B cell (primary cell): ENCODE results near the gene EHD1. TPM values are rescaled to one million over a fixed set of nuclear protein-coding genes. Genes with fewer than 3 reads are reported as not detected.

Source experiments
- ATAC-seq: fragments of 200-7000 bp; cut with Tn5 transposase; one replicate; pipeline ENCODE4 v1.10.0; 2021; ENCODE audit warnings: low read depth, mild to moderate bottlenecking, moderate number of reproducible peaks, moderate library complexity
- CTCF ChIA-PET: fragments of 350-600 bp; sonication (Branson Sonifier 250); formaldehyde crosslinking; loops from one replicate; lab custom pipeline; 2021; ENCODE audit warnings: antibody characterized with exemption, inconsistent platforms; lab: Charles Lee
- POLR2A ChIA-PET: fragments of 350-600 bp; sonication (Branson Sonifier 250); formaldehyde crosslinking; loops from one replicate; lab custom pipeline; 2021; ENCODE audit warnings: antibody characterized with exemption; lab: Charles Lee
- DNase-seq: peaks from one replicate; pipeline ENCODE4 v3.0.0; 2013
- H2AFZ ChIP-seq: 2 replicates; pipeline ENCODE4 v1.6.1; 2012; ENCODE audit warnings: mild to moderate bottlenecking, low read depth, low read length; ENCODE audit not compliant: insufficient read depth, poor library complexity, severe bottlenecking
- H3K27ac ChIP-seq, 2 donors: 1 replicate in 1 of 2; 2 replicates in 1 of 2; pipeline ENCODE4 v1.5.1; 2012 to 2013; ENCODE audit warnings: low read length in 2 of 2, mild to moderate bottlenecking in 2 of 2, moderate library complexity in 1 of 2
- H3K27me3 ChIP-seq, 4 experiments: fragments of 200-600 bp in 1 of 4; sonication (generic) in 1 of 4; replicated peaks in 1 of 4; 1 replicate in 2 of 4; 2 replicates in 2 of 4; pipeline versions ENCODE4 v1.6.1 to v1.7.0; 2013 to 2016; ENCODE audit warnings: low read length in 3 of 4, mild to moderate bottlenecking in 2 of 4, mixed read lengths in 1 of 4, moderate library complexity in 1 of 4; ENCODE audit not compliant: insufficient read depth in 4 of 4, control insufficient read depth in 3 of 4; ENCODE audit errors: control extremely low read depth in 1 of 4
- H3K36me3 ChIP-seq, 2 experiments: replicated peaks in 1 of 2; 1 replicate in 1 of 2; 2 replicates in 1 of 2; pipeline versions ENCODE4 v1.6.1 to v1.7.1; 2013; ENCODE audit warnings: low read length in 1 of 2; ENCODE audit not compliant: insufficient read depth in 2 of 2, control insufficient read depth in 1 of 2; ENCODE audit errors: control extremely low read depth in 1 of 2, extremely low read depth in 1 of 2
- H3K4me1 ChIP-seq, 2 donors: fragments of 200-600 bp in 1 of 2; sonication (generic) in 1 of 2; 1 replicate in 1 of 2; 2 replicates in 1 of 2; pipeline versions ENCODE4 v1.5.1 to v1.6.1; 2013 to 2017; ENCODE audit warnings: low read length in 2 of 2; ENCODE audit not compliant: control insufficient read depth in 2 of 2, insufficient read depth in 2 of 2
- H3K4me2 ChIP-seq: replicated peaks from 2 replicates; pipeline ENCODE3; 2012; ENCODE audit warnings: mild to moderate bottlenecking, low read depth, low read length; ENCODE audit not compliant: poor library complexity, severe bottlenecking
- H3K4me3 ChIP-seq, 5 experiments: fragments of 200-600 bp in 1 of 5; sonication (generic) in 1 of 5; 1 replicate in 3 of 5; 2 replicates in 2 of 5; pipeline versions ENCODE4 v1.5.1 to v1.7.0; 2011 to 2016; ENCODE audit warnings: low read length in 4 of 5, mild to moderate bottlenecking in 4 of 5, low read depth in 2 of 5, control low read depth in 1 of 5, moderate library complexity in 1 of 5; ENCODE audit not compliant: insufficient read depth in 1 of 5; ENCODE audit errors: control extremely low read depth in 1 of 5, extremely low read depth in 1 of 5
- H3K79me2 ChIP-seq: fragments of 200-600 bp; sonication (generic); one replicate; pipeline ENCODE4 v1.6.0; 2016; ENCODE audit warnings: low read length; ENCODE audit not compliant: control insufficient read depth, insufficient read depth
- H3K9ac ChIP-seq: fragments of 200-600 bp; sonication (generic); 2 replicates; pipeline ENCODE4 v1.6.1; 2017; ENCODE audit warnings: mild to moderate bottlenecking, low read length, moderate library complexity
- H3K9me3 ChIP-seq, 3 donors: one replicate each; pipeline versions ENCODE4 v1.6.1 to v1.7.1; 2013; ENCODE audit warnings: low read length in 2 of 3; ENCODE audit not compliant: control insufficient read depth in 2 of 3, insufficient read depth in 1 of 3; ENCODE audit errors: control extremely low read depth in 1 of 3
- H4K20me1 ChIP-seq: 2 replicates; pipeline ENCODE4 v1.6.0; 2012; ENCODE audit warnings: mild to moderate bottlenecking, low read length; ENCODE audit not compliant: insufficient read depth, control insufficient read depth, poor library complexity, severe bottlenecking
- H3K27ac Mint-ChIP-seq: one replicate; pipeline ENCODE4 v1.8.0; 2021; ENCODE audit warnings: mixed read lengths
- H3K27me3 Mint-ChIP-seq: one replicate; pipeline ENCODE4 v1.8.0; 2021; ENCODE audit warnings: mixed read lengths
- H3K4me1 Mint-ChIP-seq: one replicate; pipeline ENCODE4 v1.8.0; 2021; ENCODE audit warnings: mixed read lengths
- H3K4me3 Mint-ChIP-seq: one replicate; pipeline ENCODE4 v1.8.0; 2021; ENCODE audit warnings: mixed read lengths
- H3K9me3 Mint-ChIP-seq: one replicate; pipeline ENCODE4 v1.8.0; 2022; ENCODE audit warnings: mixed read lengths; ENCODE audit not compliant: insufficient read depth
- EZH2 ChIP-seq: IDR thresholded peaks from 2 replicates; pipeline ENCODE4 v1.6.1; 2012; ENCODE audit warnings: borderline replicate concordance, low read depth, mild to moderate bottlenecking, moderate library complexity, low read length; ENCODE audit not compliant: insufficient read depth, poor library complexity, severe bottlenecking
- WGBS: methylation state at CpG from one replicate; pipeline ENCODE4 v1.1.5; 2013; ENCODE audit warnings: missing lambda C conversion rate; ENCODE audit not compliant: insufficient coverage; 5-methylcytosine and 5-hydroxymethylcytosine counted together
- intact Hi-C: fragments of 100-400 bp; cut with micrococcal nuclease; formaldehyde crosslinking; loops from one replicate; pipeline ENCODE4 v1.10.0; 2022
- polyA plus RNA-seq: library from polyadenylated mRNA; depleted of rRNA; stranded (reverse); fragments of >200 nt; gene quantifications from 2 replicates; pipeline ENCODE4 v1.2.3, GENCODE V29; 2012
- total RNA-seq, 2 donors: library from RNA; stranded (reverse); fragments of 120-200 nt in 1 of 2; gene quantifications; 1 replicate in 1 of 2; 2 replicates in 1 of 2; pipeline versions ENCODE4 v1.2.3 to v1.2.4, GENCODE V29; 2013 to 2022
- TF ChIP-seq, protein P1 (sequence below): fragments of 200-600 bp; IDR thresholded peaks from one replicate; pipeline ENCODE4 v1.8.0; 2022; ENCODE audit warnings: antibody characterized with exemption, mild to moderate bottlenecking

Gene EHD1
- total and polyA plus RNA-seq, 2 donors (not counting 1 experiment from before 2014, with no cell fraction given): 208 to 280 TPM

DNA sequence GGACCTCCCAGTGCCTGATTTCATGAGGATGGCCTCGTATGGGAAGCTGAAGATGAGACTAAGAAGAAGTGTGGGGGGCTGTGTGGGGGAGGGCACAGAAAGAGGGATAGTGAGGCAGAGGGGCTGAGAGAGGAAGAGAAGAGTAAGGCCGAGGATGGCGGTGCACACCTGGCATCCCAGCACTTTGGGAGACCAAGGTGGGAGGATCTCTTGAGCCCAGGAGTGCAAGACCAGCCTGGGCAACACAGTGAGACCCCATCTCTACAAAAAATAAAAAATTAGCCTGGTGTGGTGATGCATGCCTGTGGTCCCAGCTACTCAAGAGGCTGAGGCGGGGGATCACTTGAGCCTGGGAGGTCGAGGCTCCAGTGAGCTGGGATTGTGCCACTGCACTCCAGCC, 13.5 kb upstream of the EHD1 start:
- peak overlapping the region; percentile 16 for H3K4me3 Mint-ChIP-seq
- CTCF ChIA-PET: interaction anchor here (0.7 to 30.2 kb wide), 8 partner anchors 10 to 148 kb away, joined by 3 to 1254 read pairs (median 6); partner anchors contain the start of genes CDC42BPG and RASGRP2
- WGBS: 68% methylated on average over 5 of the region's 5 CpGs

DNA sequence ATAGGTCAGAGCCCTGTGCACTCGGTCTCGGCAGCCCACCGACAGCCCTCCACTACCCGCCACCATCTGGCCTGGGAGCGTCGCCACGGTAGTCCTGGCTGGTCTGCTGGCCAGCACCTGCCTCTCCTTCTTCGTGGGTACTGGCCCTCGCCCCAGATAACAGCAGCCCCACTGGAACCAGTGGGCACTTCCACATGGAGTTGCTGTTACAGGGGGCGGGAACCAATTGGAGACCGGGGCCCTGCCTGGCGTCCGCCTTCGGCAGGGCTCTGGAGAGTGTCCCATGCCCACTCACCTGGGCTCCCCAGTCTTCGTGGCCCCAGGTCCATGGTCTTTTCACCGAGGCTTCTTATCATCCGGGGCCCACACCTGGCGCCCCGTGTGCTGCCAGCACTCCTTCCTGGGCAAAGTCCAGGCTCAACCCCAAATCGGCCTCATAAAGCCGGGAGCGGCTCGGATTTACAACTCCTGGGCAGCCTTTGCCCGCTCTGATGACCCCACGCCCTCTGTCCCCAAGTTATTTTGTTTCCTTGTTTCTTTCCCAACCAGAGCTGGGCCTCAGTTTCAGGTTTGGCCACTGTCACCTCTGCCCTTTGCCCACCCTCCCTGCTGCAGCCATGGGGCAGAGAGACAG, 12.9 kb upstream of the EHD1 start:
- H3K79me2 ChIP-seq: peaks cover 11% of the 10 kb centered on the region
- TF ChIP-seq EZH2: no peak
- TF ChIP-seq, protein P1, sequence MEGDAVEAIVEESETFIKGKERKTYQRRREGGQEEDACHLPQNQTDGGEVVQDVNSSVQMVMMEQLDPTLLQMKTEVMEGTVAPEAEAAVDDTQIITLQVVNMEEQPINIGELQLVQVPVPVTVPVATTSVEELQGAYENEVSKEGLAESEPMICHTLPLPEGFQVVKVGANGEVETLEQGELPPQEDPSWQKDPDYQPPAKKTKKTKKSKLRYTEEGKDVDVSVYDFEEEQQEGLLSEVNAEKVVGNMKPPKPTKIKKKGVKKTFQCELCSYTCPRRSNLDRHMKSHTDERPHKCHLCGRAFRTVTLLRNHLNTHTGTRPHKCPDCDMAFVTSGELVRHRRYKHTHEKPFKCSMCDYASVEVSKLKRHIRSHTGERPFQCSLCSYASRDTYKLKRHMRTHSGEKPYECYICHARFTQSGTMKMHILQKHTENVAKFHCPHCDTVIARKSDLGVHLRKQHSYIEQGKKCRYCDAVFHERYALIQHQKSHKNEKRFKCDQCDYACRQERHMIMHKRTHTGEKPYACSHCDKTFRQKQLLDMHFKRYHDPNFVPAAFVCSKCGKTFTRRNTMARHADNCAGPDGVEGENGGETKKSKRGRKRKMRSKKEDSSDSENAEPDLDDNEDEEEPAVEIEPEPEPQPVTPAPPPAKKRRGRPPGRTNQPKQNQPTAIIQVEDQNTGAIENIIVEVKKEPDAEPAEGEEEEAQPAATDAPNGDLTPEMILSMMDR: no peak
- ATAC-seq: no peak
- WGBS: 96% methylated on average over 25 of the region's 25 CpGs
- ChIA-PET CTCF (interaction anchor here (0.8 to 30.2 kb wide), 7 partner anchors 9 to 147 kb away, joined by 3 to 1254 read pairs (median 6); partner anchors contain the start of genes CDC42BPG, EHD1 and RASGRP2), POLR2A (interaction anchor here (0.6 to 6.9 kb wide), 3 partner anchors 11 to 44 kb away, joined by 3 to 39 read pairs (median 3); no protein-coding TSS in a partner anchor)
- peak overlapping the region; percentile 16 for H3K4me3 Mint-ChIP-seq
- peaks cover 33% of the 10 kb centered on the region for H3K4me1 Mint-ChIP-seq
- no peak overlapping the region for H3K4me3 ChIP-seq
- H3K27ac Mint-ChIP-seq: no peak overlapping the region
- H3K27ac ChIP-seq: no peak overlapping the region
- no peak for DNase-seq
- no peak overlapping the region for H3K9ac ChIP-seq
- no peaks in the 10 kb centered on the region for H3K9me3 ChIP-seq
- H3K4me1 ChIP-seq: peaks cover 39 to 49% of the 10 kb centered on the region in 2 donors
- H3K4me2 ChIP-seq: no peak overlapping the region
- H3K36me3 ChIP-seq: peaks cover 0 to 6% of the 10 kb centered on the region in 2 experiments
- intact Hi-C loops: no loop called here
- no peaks in the 10 kb centered on the region for H3K27me3 Mint-ChIP-seq
- H4K20me1 ChIP-seq: no peaks in the 10 kb centered on the region
- H3K9me3 Mint-ChIP-seq: no peaks in the 10 kb centered on the region
- no peaks in the 10 kb centered on the region for H3K27me3 ChIP-seq
- no peak overlapping the region for H2AFZ ChIP-seq

More for the DNA sequence above, 13.5 kb upstream of the EHD1 start:
- POLR2A ChIA-PET: interaction anchor here (0.8 to 6.9 kb wide), 3 partner anchors 12 to 44 kb away, joined by 3 to 39 read pairs (median 3); partner anchors contain the start of gene EHD1
- Histone ChIP-seq H2AFZ (no peak overlapping the region), H4K20me1 (no peaks in the 10 kb centered on the region), H3K9ac (no peak overlapping the region), H3K4me2 (no peak overlapping the region), H3K36me3 (peaks cover 0 to 6% of the 10 kb centered on the region in 2 experiments), H3K4me1 (peaks cover 39 to 49% of the 10 kb centered on the region in 2 donors), H3K27ac (no peak overlapping the region), H3K9me3 (no peaks in the 10 kb centered on the region), H3K27me3 (no peaks in the 10 kb centered on the region), H3K79me2 (peaks cover 11% of the 10 kb centered on the region), H3K4me3 (no peak overlapping the region)
- Mint-ChIP-seq H3K4me1 (peaks cover 33% of the 10 kb centered on the region), H3K9me3 (no peaks in the 10 kb centered on the region), H3K27me3 (no peaks in the 10 kb centered on the region), H3K27ac (no peak overlapping the region)
- intact Hi-C loops: no loop called here
- ATAC-seq: no peak
- TF ChIP-seq, protein P1: no peak
- TF ChIP-seq EZH2: no peak
- DNase-seq: no peak
